Glutamatergic neuron (in vitro differentiated cells): ENCODE measurements around the gene BTG2. TPM values are rescaled to one million over a fixed set of nuclear protein-coding genes. Genes with fewer than 3 reads are reported as not detected.

Experiments used
- DNase-seq: peaks from one replicate; pipeline ENCODE4 v3.0.0; 2022
- H3K27ac Mint-ChIP-seq: one replicate; pipeline ENCODE4 v1.8.0; 2020; ENCODE audit warnings: mild to moderate bottlenecking, mixed read lengths, inconsistent platforms; ENCODE audit not compliant: unreplicated experiment
- H3K27me3 Mint-ChIP-seq: one replicate; pipeline ENCODE4 v1.8.0; 2020; ENCODE audit warnings: mild to moderate bottlenecking, moderate library complexity, mixed read lengths, inconsistent platforms; ENCODE audit not compliant: unreplicated experiment
- H3K36me3 Mint-ChIP-seq: one replicate; pipeline ENCODE4 v1.8.0; 2020; ENCODE audit warnings: mild to moderate bottlenecking, mixed read lengths, inconsistent platforms; ENCODE audit not compliant: unreplicated experiment
- H3K4me1 Mint-ChIP-seq: one replicate; pipeline ENCODE4 v1.8.0; 2020; ENCODE audit warnings: mild to moderate bottlenecking, low read depth, mixed read lengths, inconsistent platforms; ENCODE audit not compliant: unreplicated experiment
- H3K4me3 Mint-ChIP-seq: one replicate; pipeline ENCODE4 v1.8.0; 2020; ENCODE audit warnings: mild to moderate bottlenecking, mixed read lengths, inconsistent platforms; ENCODE audit not compliant: unreplicated experiment
- H3K9me3 Mint-ChIP-seq: one replicate; pipeline ENCODE4 v1.8.0; 2020; ENCODE audit warnings: mild to moderate bottlenecking, moderate library complexity, mixed read lengths, inconsistent platforms; ENCODE audit not compliant: unreplicated experiment
- total RNA-seq: library from RNA; stranded (reverse); fragmentation: NEBNext Ultra II Directional; extraction: Animal tissue kit (Norgen Biotek cat#: 25700); gene quantifications from one replicate; pipeline ENCODE4 v1.2.1, GENCODE V29; 2021; ENCODE audit not compliant: unreplicated experiment
- TF ChIP-seq, protein P1 (sequence below): fragments of 200-600 bp; sonication (generic); IDR thresholded peaks from one replicate; pipeline ENCODE4 v1.5.0; 2021; ENCODE audit not compliant: partially characterized antibody, unreplicated experiment

Gene BTG2
- total RNA-seq, 1 donor from 2014 or later, result 88.6 TPM

- Mint-ChIP-seq H3K4me1 (peaks cover 44% of the 10 kb centered on the region), H3K27me3 (peaks cover 19% of the 10 kb centered on the region), H3K36me3 (peaks cover 19% of the 10 kb centered on the region), H3K27ac (peak overlapping the region; percentile 96), H3K4me3 (peak overlapping the region; percentile 100), H3K9me3 (peaks cover 19% of the 10 kb centered on the region)
- DNase-seq, result no peak
- TF ChIP-seq, protein P1, sequence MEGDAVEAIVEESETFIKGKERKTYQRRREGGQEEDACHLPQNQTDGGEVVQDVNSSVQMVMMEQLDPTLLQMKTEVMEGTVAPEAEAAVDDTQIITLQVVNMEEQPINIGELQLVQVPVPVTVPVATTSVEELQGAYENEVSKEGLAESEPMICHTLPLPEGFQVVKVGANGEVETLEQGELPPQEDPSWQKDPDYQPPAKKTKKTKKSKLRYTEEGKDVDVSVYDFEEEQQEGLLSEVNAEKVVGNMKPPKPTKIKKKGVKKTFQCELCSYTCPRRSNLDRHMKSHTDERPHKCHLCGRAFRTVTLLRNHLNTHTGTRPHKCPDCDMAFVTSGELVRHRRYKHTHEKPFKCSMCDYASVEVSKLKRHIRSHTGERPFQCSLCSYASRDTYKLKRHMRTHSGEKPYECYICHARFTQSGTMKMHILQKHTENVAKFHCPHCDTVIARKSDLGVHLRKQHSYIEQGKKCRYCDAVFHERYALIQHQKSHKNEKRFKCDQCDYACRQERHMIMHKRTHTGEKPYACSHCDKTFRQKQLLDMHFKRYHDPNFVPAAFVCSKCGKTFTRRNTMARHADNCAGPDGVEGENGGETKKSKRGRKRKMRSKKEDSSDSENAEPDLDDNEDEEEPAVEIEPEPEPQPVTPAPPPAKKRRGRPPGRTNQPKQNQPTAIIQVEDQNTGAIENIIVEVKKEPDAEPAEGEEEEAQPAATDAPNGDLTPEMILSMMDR, result no peak
These were observed 1.0 kb downstream of the BTG2 start for GRCh38 chr1:203306089-203306964.

DNA sequence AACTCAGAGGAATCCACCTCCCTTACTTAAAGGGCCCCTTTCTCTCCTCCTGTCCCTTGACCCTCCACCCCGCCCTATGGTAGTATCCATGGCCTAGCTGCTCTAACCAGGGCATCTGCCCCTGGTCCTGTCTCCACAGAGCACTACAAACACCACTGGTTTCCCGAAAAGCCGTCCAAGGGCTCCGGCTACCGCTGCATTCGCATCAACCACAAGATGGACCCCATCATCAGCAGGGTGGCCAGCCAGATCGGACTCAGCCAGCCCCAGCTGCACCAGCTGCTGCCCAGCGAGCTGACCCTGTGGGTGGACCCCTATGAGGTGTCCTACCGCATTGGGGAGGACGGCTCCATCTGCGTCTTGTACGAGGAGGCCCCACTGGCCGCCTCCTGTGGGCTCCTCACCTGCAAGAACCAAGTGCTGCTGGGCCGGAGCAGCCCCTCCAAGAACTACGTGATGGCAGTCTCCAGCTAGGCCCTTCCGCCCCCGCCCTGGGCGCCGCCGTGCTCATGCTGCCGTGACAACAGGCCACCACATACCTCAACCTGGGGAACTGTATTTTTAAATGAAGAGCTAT is 1.7 kb downstream of the BTG2 start:
- Mint-ChIP-seq H3K4me1 (peaks cover 44% of the 10 kb centered on the region), H3K27ac (peak overlapping the region; percentile 96), H3K36me3 (peaks cover 19% of the 10 kb centered on the region), H3K4me3 (peak overlapping the region; percentile 100), H3K9me3 (peaks cover 19% of the 10 kb centered on the region), H3K27me3 (peaks cover 18% of the 10 kb centered on the region)
- DNase-seq, result peak; percentile 55
- TF ChIP-seq, protein P1, result no peak

DNA sequence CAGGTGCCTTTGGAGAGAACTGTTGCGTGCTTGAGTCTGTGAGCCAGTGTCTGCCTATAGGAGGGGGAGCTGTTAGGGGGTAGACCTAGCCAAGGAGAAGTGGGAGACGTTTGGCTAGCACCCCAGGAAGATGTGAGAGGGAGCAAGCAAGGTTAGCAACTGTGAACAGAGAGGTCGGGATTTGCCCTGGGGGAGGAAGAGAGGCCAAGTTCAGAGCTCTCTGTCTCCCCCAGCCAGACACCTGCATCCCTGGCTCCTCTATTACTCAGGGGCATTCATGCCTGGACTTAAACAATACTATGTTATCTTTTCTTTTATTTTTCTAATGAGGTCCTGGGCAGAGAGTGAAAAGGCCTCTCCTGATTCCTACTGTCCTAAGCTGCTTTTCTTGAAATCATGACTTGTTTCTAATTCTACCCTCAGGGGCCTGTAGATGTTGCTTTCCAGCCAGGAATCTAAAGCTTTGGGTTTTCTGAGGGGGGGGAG is 2.4 kb downstream of the BTG2 start:
- TF ChIP-seq, protein P1, result no peak
- Mint-ChIP-seq H3K36me3 (peaks cover 19% of the 10 kb centered on the region), H3K27me3 (peaks cover 18% of the 10 kb centered on the region), H3K27ac (peak overlapping the region; percentile 59), H3K4me3 (peak overlapping the region; percentile 100), H3K4me1 (peaks cover 44% of the 10 kb centered on the region), H3K9me3 (peaks cover 19% of the 10 kb centered on the region)
- DNase-seq, result no peak

GRCh38 chr1:203308328-203308922 is 3.1 kb downstream of the BTG2 start:
- Mint-ChIP-seq H3K27me3 (peaks cover 18% of the 10 kb centered on the region), H3K27ac (no peak overlapping the region), H3K36me3 (peaks cover 16% of the 10 kb centered on the region), H3K4me1 (peaks cover 40% of the 10 kb centered on the region), H3K9me3 (peaks cover 19% of the 10 kb centered on the region), H3K4me3 (peak overlapping the region; percentile 100)
- DNase-seq, result no peak
- TF ChIP-seq, protein P1, result no peak
